ENCODE measurements around the gene THSD7B.

DNA sequence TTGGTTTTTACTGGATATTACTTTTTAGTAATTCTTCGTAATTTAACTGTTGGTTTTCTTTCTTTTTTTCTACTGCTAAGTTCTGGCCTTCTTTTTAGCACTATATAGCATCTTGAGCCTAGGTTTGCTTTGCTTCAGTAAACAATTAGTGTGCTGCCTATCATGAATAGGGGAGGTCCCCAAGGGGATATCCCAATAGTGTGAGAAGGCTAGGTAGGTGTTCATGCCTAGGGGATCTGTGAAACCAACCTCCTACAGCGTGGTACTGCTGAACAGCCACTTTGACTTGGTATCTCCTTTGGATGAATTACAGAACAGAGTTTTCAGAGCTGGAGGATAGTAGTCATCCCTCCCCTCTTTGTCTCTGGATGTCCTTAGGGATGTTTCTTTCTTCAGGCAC, 888.7 kb downstream of the THSD7B start:
- TF ChIP-seq, protein P1, sequence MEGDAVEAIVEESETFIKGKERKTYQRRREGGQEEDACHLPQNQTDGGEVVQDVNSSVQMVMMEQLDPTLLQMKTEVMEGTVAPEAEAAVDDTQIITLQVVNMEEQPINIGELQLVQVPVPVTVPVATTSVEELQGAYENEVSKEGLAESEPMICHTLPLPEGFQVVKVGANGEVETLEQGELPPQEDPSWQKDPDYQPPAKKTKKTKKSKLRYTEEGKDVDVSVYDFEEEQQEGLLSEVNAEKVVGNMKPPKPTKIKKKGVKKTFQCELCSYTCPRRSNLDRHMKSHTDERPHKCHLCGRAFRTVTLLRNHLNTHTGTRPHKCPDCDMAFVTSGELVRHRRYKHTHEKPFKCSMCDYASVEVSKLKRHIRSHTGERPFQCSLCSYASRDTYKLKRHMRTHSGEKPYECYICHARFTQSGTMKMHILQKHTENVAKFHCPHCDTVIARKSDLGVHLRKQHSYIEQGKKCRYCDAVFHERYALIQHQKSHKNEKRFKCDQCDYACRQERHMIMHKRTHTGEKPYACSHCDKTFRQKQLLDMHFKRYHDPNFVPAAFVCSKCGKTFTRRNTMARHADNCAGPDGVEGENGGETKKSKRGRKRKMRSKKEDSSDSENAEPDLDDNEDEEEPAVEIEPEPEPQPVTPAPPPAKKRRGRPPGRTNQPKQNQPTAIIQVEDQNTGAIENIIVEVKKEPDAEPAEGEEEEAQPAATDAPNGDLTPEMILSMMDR (IDR thresholded peaks at IDR 0.05), result no peak
- no peak for TF ChIP-seq POLR2A (IDR thresholded peaks at IDR 0.05)
